GM23338 (cell line): ENCODE measurements around the gene VPS41. TPM values are rescaled to one million over a fixed set of nuclear protein-coding genes. Genes with fewer than 3 reads are reported as not detected.

ENCODE experiments used
- CREB1 ChIP-seq: fragments of 250-450 bp; sonication (Bioruptor Pico); IDR thresholded peaks from 2 replicates; pipeline ENCODE4 v1.5.0; 2020; ENCODE audit warnings: low read depth, mild to moderate bottlenecking, moderate library complexity
- CTCF ChIP-seq, 2 experiments: fragments of 200-600 bp in 1 of 2; sonication (generic) in 1 of 2; conservative IDR thresholded peaks; 2 replicates each; pipeline versions ENCODE4 v1.5.1 to v1.6.1; 2016 to 2017; ENCODE audit warnings: antibody characterized with exemption in 2 of 2, low read depth in 2 of 2, mild to moderate bottlenecking in 2 of 2, moderate library complexity in 1 of 2
- EZH2 ChIP-seq: fragments of 200-600 bp; sonication (generic); IDR thresholded peaks from one replicate; pipeline ENCODE4 v1.8.0; 2017; ENCODE audit warnings: antibody characterized with exemption, mild to moderate bottlenecking, low read depth; ENCODE audit not compliant: unreplicated experiment
- NANOG ChIP-seq: IDR thresholded peaks from 2 replicates; pipeline ENCODE4 v1.6.1; 2016; ENCODE audit warnings: antibody characterized with exemption, borderline replicate concordance
- STAT1 ChIP-seq: IDR thresholded peaks from one replicate; pipeline ENCODE4 v1.6.1; 2016; ENCODE audit warnings: antibody characterized with exemption; ENCODE audit not compliant: unreplicated experiment
- ZNF114 ChIP-seq: fragments of 250-450 bp; sonication (Bioruptor Pico); IDR thresholded peaks from 2 replicates; pipeline ENCODE4 v1.5.0; 2020; ENCODE audit warnings: mild to moderate bottlenecking, moderate library complexity
- ZNF331 ChIP-seq: fragments of 250-450 bp; sonication (Bioruptor Pico); IDR thresholded peaks from 2 replicates; pipeline ENCODE4 v1.5.0; 2020; ENCODE audit warnings: low read depth, mild to moderate bottlenecking, moderate library complexity
- ZNF462 ChIP-seq: fragments of 250-450 bp; sonication (Bioruptor Pico); IDR thresholded peaks from 2 replicates; pipeline ENCODE4 v1.5.0; 2020; ENCODE audit warnings: mild to moderate bottlenecking, moderate library complexity
- polyA plus RNA-seq: library from polyadenylated mRNA; unstranded; fragments of >200 nt; fragmentation: Nextera tagmentation; extraction: Ambion mirVana; gene quantifications from 2 replicates; pipeline ENCODE4 v1.2.1, GENCODE V29; 2016
- total RNA-seq: library from RNA; depleted of rRNA; stranded (reverse); fragments of >200 nt; shearing (Covaris generic); gene quantifications from 2 replicates; pipeline ENCODE4 v1.2.3, GENCODE V29; 2014
- TF ChIP-seq, protein P1 (sequence below): IDR thresholded peaks from one replicate; pipeline ENCODE4 v1.6.1; 2018; ENCODE audit warnings: antibody characterized with exemption; ENCODE audit not compliant: unreplicated experiment

VPS41 gene
- total and polyA plus RNA-seq, 2 experiments from 2014 or later, result 20.2 to 41.2 TPM

- no peak for TF ChIP-seq ZNF462 (CRISPR knock-in tag)
- no peak for TF ChIP-seq CTCF (conservative IDR thresholded peaks at IDR 0.05; ENCODE audit: low read depth in 2 of 2)
- no peak for TF ChIP-seq ZNF331 (CRISPR knock-in tag)
- no peak for TF ChIP-seq CREB1
- no peak for TF ChIP-seq EZH2
- TF ChIP-seq NANOG, result no peak
- TF ChIP-seq, protein P1, sequence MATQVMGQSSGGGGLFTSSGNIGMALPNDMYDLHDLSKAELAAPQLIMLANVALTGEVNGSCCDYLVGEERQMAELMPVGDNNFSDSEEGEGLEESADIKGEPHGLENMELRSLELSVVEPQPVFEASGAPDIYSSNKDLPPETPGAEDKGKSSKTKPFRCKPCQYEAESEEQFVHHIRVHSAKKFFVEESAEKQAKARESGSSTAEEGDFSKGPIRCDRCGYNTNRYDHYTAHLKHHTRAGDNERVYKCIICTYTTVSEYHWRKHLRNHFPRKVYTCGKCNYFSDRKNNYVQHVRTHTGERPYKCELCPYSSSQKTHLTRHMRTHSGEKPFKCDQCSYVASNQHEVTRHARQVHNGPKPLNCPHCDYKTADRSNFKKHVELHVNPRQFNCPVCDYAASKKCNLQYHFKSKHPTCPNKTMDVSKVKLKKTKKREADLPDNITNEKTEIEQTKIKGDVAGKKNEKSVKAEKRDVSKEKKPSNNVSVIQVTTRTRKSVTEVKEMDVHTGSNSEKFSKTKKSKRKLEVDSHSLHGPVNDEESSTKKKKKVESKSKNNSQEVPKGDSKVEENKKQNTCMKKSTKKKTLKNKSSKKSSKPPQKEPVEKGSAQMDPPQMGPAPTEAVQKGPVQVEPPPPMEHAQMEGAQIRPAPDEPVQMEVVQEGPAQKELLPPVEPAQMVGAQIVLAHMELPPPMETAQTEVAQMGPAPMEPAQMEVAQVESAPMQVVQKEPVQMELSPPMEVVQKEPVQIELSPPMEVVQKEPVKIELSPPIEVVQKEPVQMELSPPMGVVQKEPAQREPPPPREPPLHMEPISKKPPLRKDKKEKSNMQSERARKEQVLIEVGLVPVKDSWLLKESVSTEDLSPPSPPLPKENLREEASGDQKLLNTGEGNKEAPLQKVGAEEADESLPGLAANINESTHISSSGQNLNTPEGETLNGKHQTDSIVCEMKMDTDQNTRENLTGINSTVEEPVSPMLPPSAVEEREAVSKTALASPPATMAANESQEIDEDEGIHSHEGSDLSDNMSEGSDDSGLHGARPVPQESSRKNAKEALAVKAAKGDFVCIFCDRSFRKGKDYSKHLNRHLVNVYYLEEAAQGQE, result no peak
- no peak for TF ChIP-seq ZNF114
- TF ChIP-seq STAT1, result no peak
Measured at GRCh38 chr7:38831259-38831996, 77.6 kb downstream of the VPS41 start (continued).
